H1 (cell line): ENCODE results near the gene SLC24A3. TPM values are rescaled to one million over a fixed set of nuclear protein-coding genes. Genes with fewer than 3 reads are reported as not detected.

Source experiments
- CTCF ChIA-PET: fragments of 300-600 bp; sonication (Branson Sonifier 250); formaldehyde crosslinking; loops from one replicate; lab custom pipeline; 2021; ENCODE audit not compliant: partially characterized antibody; lab: Charles Lee
- POLR2A ChIA-PET: fragments of 300-600 bp; sonication (Branson Sonifier 250); formaldehyde crosslinking; loops from one replicate; lab custom pipeline; 2021; ENCODE audit warnings: inconsistent platforms; ENCODE audit not compliant: partially characterized antibody; lab: Charles Lee
- DNase-seq, 2 experiments: peaks; one replicate each; pipeline versions ENCODE4 v3.0.0 to v3.0.0-alpha.2; 2010 to 2022; ENCODE audit warnings: low spot score in 2 of 2, low read depth in 1 of 2, mixed read lengths in 1 of 2
- FAIRE-seq: peaks from 2 replicates; lab custom pipeline; 2011; peaks lifted over from hg19 to GRCh38; lab: Jason Lieb, UNC
- H2AFZ ChIP-seq: 2 replicates; pipeline ENCODE4 v1.8.1; 2012; ENCODE audit warnings: low read length, inconsistent platforms
- H2AK5ac ChIP-seq: 2 replicates; pipeline ENCODE4 v1.6.1; 2013; ENCODE audit warnings: low read depth, low read length
- H2BK120ac ChIP-seq: replicated peaks from 2 replicates; pipeline ENCODE3; 2013; ENCODE audit warnings: low read depth, low read length, inconsistent platforms
- H2BK12ac ChIP-seq: 2 replicates; pipeline ENCODE4 v1.6.1; 2013; ENCODE audit warnings: low read depth, low read length
- H2BK15ac ChIP-seq: 2 replicates; pipeline ENCODE4 v1.6.1; 2013; ENCODE audit warnings: low read length
- H2BK20ac ChIP-seq: 2 replicates; pipeline ENCODE4 v1.6.1; 2013; ENCODE audit warnings: low read length
- H2BK5ac ChIP-seq: 2 replicates; pipeline ENCODE4 v1.6.1; 2013; ENCODE audit warnings: low read depth, low read length
- H3K14ac ChIP-seq: 2 replicates; pipeline ENCODE4 v1.6.1; 2013; ENCODE audit warnings: inconsistent platforms; ENCODE audit not compliant: insufficient read length
- H3K18ac ChIP-seq: 2 replicates; pipeline ENCODE4 v1.6.1; 2013; ENCODE audit warnings: low read length; ENCODE audit errors: extremely low read depth
- H3K23ac ChIP-seq: 2 replicates; pipeline ENCODE4 v1.6.1; 2013; ENCODE audit warnings: inconsistent platforms; ENCODE audit not compliant: insufficient read length
- H3K23me2 ChIP-seq: 2 replicates; pipeline ENCODE4 v1.6.1; 2013; ENCODE audit warnings: low read depth, low read length
- H3K27ac ChIP-seq: 2 replicates; pipeline ENCODE4 v1.6.1; 2011; ENCODE audit warnings: low read depth, low read length, inconsistent platforms
- H3K27me3 ChIP-seq, 4 experiments: replicated peaks in 1 of 4; 1 replicate in 1 of 4; 2 replicates in 3 of 4; pipeline versions ENCODE4 v1.6.1 to v1.8.1; 2011 to 2013; ENCODE audit warnings: low read length in 3 of 4, mild to moderate bottlenecking in 3 of 4, inconsistent platforms in 2 of 4, mixed read lengths in 2 of 4, moderate library complexity in 1 of 4; ENCODE audit not compliant: control insufficient read depth in 3 of 4, insufficient read depth in 3 of 4; ENCODE audit errors: extremely low read depth in 1 of 4
- H3K36me3 ChIP-seq, 4 experiments: 2 replicates each; pipeline versions ENCODE4 v1.6.1 to v1.8.1; 2011 to 2013; ENCODE audit warnings: mild to moderate bottlenecking in 4 of 4, low read length in 3 of 4, moderate library complexity in 2 of 4, control low read depth in 1 of 4, inconsistent platforms in 1 of 4; ENCODE audit not compliant: insufficient read depth in 4 of 4, control insufficient read depth in 2 of 4
- H3K4ac ChIP-seq: replicated peaks from 2 replicates; pipeline ENCODE3; 2013; ENCODE audit warnings: low read length, low read depth, mixed read lengths, inconsistent platforms; ENCODE audit not compliant: insufficient read length
- H3K4me1 ChIP-seq, 4 experiments: replicated peaks in 1 of 4; 1 replicate in 1 of 4; 2 replicates in 3 of 4; pipeline versions ENCODE4 v1.6.1 to v1.8.1; 2011 to 2013; ENCODE audit warnings: low read length in 3 of 4, inconsistent platforms in 2 of 4, mixed read lengths in 1 of 4; ENCODE audit not compliant: insufficient read depth in 4 of 4, control insufficient read depth in 3 of 4
- H3K4me2 ChIP-seq, 2 experiments: 2 replicates each; pipeline versions ENCODE4 v1.6.1 to v1.8.1; 2011 to 2013; ENCODE audit warnings: low read depth in 2 of 2, low read length in 2 of 2, control low read depth in 1 of 2, inconsistent platforms in 1 of 2, mild to moderate bottlenecking in 1 of 2; ENCODE audit not compliant: insufficient read depth in 1 of 2
- H3K4me3 ChIP-seq, 4 experiments: fragments of 200-600, 300-600 bp in 1 of 4; sonication (generic), shearing (Covaris generic), sonication (Bioruptor Twin) in 1 of 4; 2 replicates each; pipeline versions ENCODE4 v1.5.1 to v1.8.1; 2011 to 2016; ENCODE audit warnings: low read length in 4 of 4, low read depth in 3 of 4, control low read depth in 2 of 4, inconsistent platforms in 2 of 4, mild to moderate bottlenecking in 2 of 4, mixed read lengths in 1 of 4, moderate library complexity in 1 of 4; ENCODE audit not compliant: insufficient read depth in 2 of 4; ENCODE audit errors: extremely low read depth in 1 of 4
- H3K56ac ChIP-seq: replicated peaks from 2 replicates; pipeline ENCODE3; 2013; ENCODE audit warnings: low read depth, mild to moderate bottlenecking, mixed read lengths, low read length, inconsistent platforms; ENCODE audit not compliant: insufficient read length
- H3K79me1 ChIP-seq: 2 replicates; pipeline ENCODE4 v1.6.1; 2013; ENCODE audit warnings: low read depth, low read length, control low read depth
- H3K79me2 ChIP-seq, 2 experiments: 2 replicates each; pipeline versions ENCODE4 v1.6.1 to v1.8.1; 2012 to 2013; ENCODE audit warnings: low read length in 2 of 2, mild to moderate bottlenecking in 2 of 2, inconsistent platforms in 1 of 2; ENCODE audit not compliant: insufficient read depth in 2 of 2, control insufficient read depth in 1 of 2
- H3K9ac ChIP-seq, 4 experiments: replicated peaks in 1 of 4; 1 replicate in 1 of 4; 2 replicates in 3 of 4; pipeline versions ENCODE4 v1.6.1 to v1.8.1; 2011 to 2013; ENCODE audit warnings: low read depth in 3 of 4, low read length in 3 of 4, control low read depth in 2 of 4, mild to moderate bottlenecking in 2 of 4, moderate library complexity in 2 of 4, inconsistent platforms in 1 of 4; ENCODE audit errors: extremely low read depth in 1 of 4
- H3K9me3 ChIP-seq, 2 experiments: 2 replicates each; pipeline versions ENCODE4 v1.6.1 to v1.8.1; 2012 to 2013; ENCODE audit warnings: mild to moderate bottlenecking in 2 of 2, moderate library complexity in 2 of 2, control low read depth in 1 of 2, inconsistent platforms in 1 of 2, low read depth in 1 of 2, low read length in 1 of 2, mixed read lengths in 1 of 2; ENCODE audit not compliant: insufficient read depth in 2 of 2
- H4K20me1 ChIP-seq, 2 experiments: replicated peaks in 1 of 2; 2 replicates each; pipeline versions ENCODE3 to v1.8.1; 2011 to 2013; ENCODE audit warnings: inconsistent platforms in 2 of 2, low read length in 2 of 2, mild to moderate bottlenecking in 1 of 2; ENCODE audit not compliant: insufficient read depth in 2 of 2, control insufficient read depth in 1 of 2
- H4K5ac ChIP-seq: 2 replicates; pipeline ENCODE4 v1.6.1; 2013; ENCODE audit warnings: low read length, low read depth, mixed read lengths, inconsistent platforms; ENCODE audit not compliant: insufficient read length
- H4K8ac ChIP-seq: 2 replicates; pipeline ENCODE4 v1.8.0; 2013; ENCODE audit warnings: mild to moderate bottlenecking, moderate library complexity, low read length, inconsistent platforms; ENCODE audit not compliant: insufficient read depth; ENCODE audit errors: extremely low read depth
- H4K91ac ChIP-seq: replicated peaks from 2 replicates; pipeline ENCODE3; 2013; ENCODE audit warnings: low read length, mixed read lengths, inconsistent platforms; ENCODE audit not compliant: insufficient read length
- BRCA1 ChIP-seq: IDR thresholded peaks from 2 replicates; pipeline ENCODE4 v1.6.1; 2012; ENCODE audit warnings: low read depth, low read length, improper control_type of control experiment
- EGR1 ChIP-seq: IDR thresholded peaks from 2 replicates; pipeline ENCODE4 v1.6.1; 2011; ENCODE audit warnings: low read depth, low read length, borderline replicate concordance
- KDM1A ChIP-seq: fragments of 200-600, 300-600 bp; sonication (generic); IDR thresholded peaks from 2 replicates; pipeline ENCODE4 v1.7.1; 2016; ENCODE audit warnings: mild to moderate bottlenecking, low read length, borderline replicate concordance
- RXRA ChIP-seq: IDR thresholded peaks from 2 replicates; pipeline ENCODE4 v1.6.1; 2011; ENCODE audit warnings: low read depth, mild to moderate bottlenecking, low read length, moderate library complexity; ENCODE audit not compliant: insufficient read depth
- WGBS, 2 experiments: shearing (Covaris generic) in 1 of 2; methylation state at CpG; one replicate each; pipeline versions ENCODE4 v1.1.6 to v1.1.7; 2013 to 2015; ENCODE audit warnings: low lambda C conversion rate in 2 of 2, mixed read lengths in 2 of 2, inconsistent platforms in 1 of 2, low coverage in 1 of 2, missing lambda C conversion rate in 1 of 2; ENCODE audit not compliant: insufficient replicate concordance in 2 of 2, insufficient coverage in 1 of 2, insufficient read length in 1 of 2; ENCODE audit errors: extremely low coverage in 1 of 2, missing lambda C conversion rate in 1 of 2; 5-methylcytosine and 5-hydroxymethylcytosine counted together
- polyA plus RNA-seq, 7 experiments: library from polyadenylated mRNA; depleted of rRNA in 3 of 7; stranded (reverse) in 5 of 7; unstranded in 2 of 7; fragments of >200 nt in 5 of 7; fragments of 200-250 nt in 2 of 7; gene quantifications; 1 replicate in 5 of 7; 2 replicates in 1 of 7; 4 replicates in 1 of 7; pipeline versions ENCODE4 v1.2.1 to v1.2.3, GENCODE V29; 2011 to 2013; ENCODE audit warnings: missing spikeins in 2 of 7, mixed read lengths in 2 of 7
- total RNA-seq: library from RNA; stranded (reverse); fragmentation: NEBNext Ultra II Directional; extraction: Animal tissue kit (Norgen Biotek cat#: 25700); gene quantifications from 2 replicates; pipeline ENCODE4 v1.2.1, GENCODE V29; 2021

SLC24A3 gene
- total and polyA plus RNA-seq, 2 of the 8 experiments (the other 6 are each of a cell fraction or from before 2014, with no cell fraction given): 4.5 to 6.3 TPM

DNA sequence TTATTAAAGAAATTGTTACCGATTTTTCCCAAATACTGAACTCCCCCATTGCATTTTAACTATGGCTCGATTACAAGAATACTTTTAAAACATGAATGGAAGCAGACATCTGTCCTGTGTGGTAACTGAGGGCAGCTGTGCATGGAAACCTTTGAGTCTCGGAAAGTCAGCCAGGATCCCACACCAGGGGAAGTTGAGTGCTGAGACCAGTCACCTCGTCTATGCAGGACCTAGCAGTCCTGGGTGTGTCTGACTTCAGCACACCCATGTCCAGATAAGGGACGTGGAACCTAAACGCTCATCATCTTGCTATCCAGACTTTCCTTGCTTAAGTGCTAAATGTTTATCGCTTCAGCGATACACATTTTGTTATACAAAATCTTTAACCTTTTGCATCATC, 551.8 kb downstream of the SLC24A3 start:
- Histone ChIP-seq H2BK12ac (no peak overlapping the region), H3K27me3 (peaks cover 0 to 10% (median 3%) of the 10 kb centered on the region in 4 experiments; a peak in 3 of 7 replicates), H3K9ac (no peak overlapping the region), H3K23me2 (no peaks in the 10 kb centered on the region), H2BK15ac (no peak overlapping the region), H2BK5ac (no peak overlapping the region), H4K20me1 (peaks cover 0 to 2% of the 10 kb centered on the region in 2 experiments), H2AFZ (no peak overlapping the region), H3K56ac (no peak overlapping the region), H3K4ac (no peak overlapping the region), H3K14ac (no peak overlapping the region), H3K79me1 (no peaks in the 10 kb centered on the region), H3K27ac (no peak overlapping the region; the same call in 1 of the 2 replicates), H2BK20ac (no peak overlapping the region), H3K9me3 (no peaks in the 10 kb centered on the region), H3K4me2 (no peak overlapping the region), H3K4me1 (no peaks in the 10 kb centered on the region), H4K8ac (no peak overlapping the region), H3K4me3 (no peak overlapping the region), H4K91ac (no peak overlapping the region), H2BK120ac (no peak overlapping the region), H3K36me3 (no peaks in the 10 kb centered on the region), H2AK5ac (no peak overlapping the region), H3K18ac (no peak overlapping the region), H3K23ac (no peak overlapping the region), H3K79me2 (no peaks in the 10 kb centered on the region), H4K5ac (no peak overlapping the region)
- 86% methylated on average over 8 of the region's 8 CpGs; no CpG with 5 or more reads in 1 of the 2 experiments for WGBS, 2 experiments
- CTCF ChIA-PET: interaction anchor here (0.7 kb wide), 1 partner anchor 10 kb away, joined by 3 read pairs; no protein-coding TSS in a partner anchor
- FAIRE-seq: no peak
- DNase-seq: no peak
- POLR2A ChIA-PET: no interaction called here
- TF ChIP-seq EGR1 (no peak), KDM1A (no peak), RXRA (no peak), BRCA1 (no peak)
